H9 (cell line): Measurements from ENCODE around the gene PCNX2. TPM values are rescaled to one million over a fixed set of nuclear protein-coding genes. Genes with fewer than 3 reads are reported as not detected.

Experiments
- DNase-seq: peaks from one replicate; pipeline ENCODE4 v3.0.0-alpha.2; 2017
- H2AFZ ChIP-seq: one replicate; pipeline ENCODE4 v1.6.1; 2013; ENCODE audit warnings: mild to moderate bottlenecking, low read length, control low read depth, moderate library complexity
- H2AK5ac ChIP-seq: 2 replicates; pipeline ENCODE4 v1.6.1; 2013; ENCODE audit warnings: low read length, control low read depth, mixed read lengths; ENCODE audit not compliant: insufficient read length
- H2BK120ac ChIP-seq: one replicate; pipeline ENCODE4 v1.6.1; 2013; ENCODE audit warnings: low read depth, mild to moderate bottlenecking, low read length, control low read depth, inconsistent platforms; ENCODE audit not compliant: poor library complexity, severe bottlenecking
- H2BK12ac ChIP-seq: 2 replicates; pipeline ENCODE4 v1.6.1; 2013; ENCODE audit warnings: low read length, control low read depth, mixed read lengths, low read depth; ENCODE audit not compliant: insufficient read length
- H2BK15ac ChIP-seq: 2 replicates; pipeline ENCODE4 v1.6.1; 2013; ENCODE audit warnings: low read depth, low read length, control low read depth
- H2BK20ac ChIP-seq: one replicate; pipeline ENCODE4 v1.6.1; 2013; ENCODE audit warnings: low read depth, mild to moderate bottlenecking, low read length, control low read depth, inconsistent platforms; ENCODE audit not compliant: poor library complexity, severe bottlenecking
- H2BK5ac ChIP-seq: 2 replicates; pipeline ENCODE4 v1.6.1; 2013; ENCODE audit warnings: low read length, control low read depth, mixed read lengths; ENCODE audit not compliant: insufficient read length
- H3K14ac ChIP-seq: 2 replicates; pipeline ENCODE4 v1.6.1; 2013; ENCODE audit warnings: low read length, control low read depth; ENCODE audit not compliant: insufficient read depth
- H3K18ac ChIP-seq: 2 replicates; pipeline ENCODE4 v1.6.1; 2013; ENCODE audit warnings: low read depth, mild to moderate bottlenecking, mixed read lengths, low read length, control low read depth; ENCODE audit not compliant: insufficient read length
- H3K23ac ChIP-seq: 2 replicates; pipeline ENCODE4 v1.6.1; 2013; ENCODE audit warnings: low read length, control low read depth, mixed read lengths, low read depth; ENCODE audit not compliant: insufficient read length
- H3K23me2 ChIP-seq: 2 replicates; pipeline ENCODE4 v1.6.1; 2013; ENCODE audit warnings: low read depth, mild to moderate bottlenecking, mixed read lengths, low read length, control low read depth; ENCODE audit not compliant: insufficient read length, poor library complexity, severe bottlenecking
- H3K27ac ChIP-seq: 2 replicates; pipeline ENCODE4 v1.5.1; 2013; ENCODE audit warnings: low read length, control low read depth, mixed read lengths, low read depth; ENCODE audit not compliant: insufficient read length
- H3K27me3 ChIP-seq: 2 replicates; pipeline ENCODE4 v1.6.1; 2013; ENCODE audit warnings: low read length, control low read depth, inconsistent platforms; ENCODE audit not compliant: insufficient read depth
- H3K4ac ChIP-seq: 2 replicates; pipeline ENCODE4 v1.6.1; 2013; ENCODE audit warnings: low read depth, mild to moderate bottlenecking, control low read depth, inconsistent platforms, low read length, moderate library complexity
- H3K4me1 ChIP-seq: 2 replicates; pipeline ENCODE4 v1.6.1; 2013; ENCODE audit warnings: low read length, control low read depth, inconsistent platforms; ENCODE audit not compliant: insufficient read depth
- H3K4me2 ChIP-seq: 2 replicates; pipeline ENCODE4 v1.6.1; 2013; ENCODE audit warnings: low read length, control low read depth, mixed read lengths; ENCODE audit not compliant: insufficient read length, insufficient read depth
- H3K56ac ChIP-seq: 2 replicates; pipeline ENCODE4 v1.6.1; 2013; ENCODE audit warnings: low read depth, mild to moderate bottlenecking, mixed read lengths, low read length, control low read depth; ENCODE audit not compliant: insufficient read length
- H3K79me1 ChIP-seq: 2 replicates; pipeline ENCODE4 v1.6.1; 2013; ENCODE audit warnings: low read depth, mild to moderate bottlenecking, moderate library complexity, low read length, control low read depth, inconsistent platforms; ENCODE audit not compliant: insufficient read depth, poor library complexity, severe bottlenecking
- H3K79me2 ChIP-seq: 2 replicates; pipeline ENCODE4 v1.6.1; 2013; ENCODE audit warnings: low read length, control low read depth, inconsistent platforms; ENCODE audit not compliant: insufficient read depth
- H3K9ac ChIP-seq: 2 replicates; pipeline ENCODE4 v1.6.1; 2013; ENCODE audit warnings: low read length, control low read depth, mixed read lengths; ENCODE audit not compliant: insufficient read length; ENCODE audit errors: extremely low read depth
- H3K9me3 ChIP-seq: one replicate; pipeline ENCODE4 v1.6.1; 2013; ENCODE audit warnings: low read depth, low read length, inconsistent platforms; ENCODE audit not compliant: control insufficient read depth
- H3T11ph ChIP-seq: one replicate; pipeline ENCODE4 v1.6.1; 2013; ENCODE audit warnings: mild to moderate bottlenecking, low read length, control low read depth, inconsistent platforms
- H4K20me1 ChIP-seq: one replicate; pipeline ENCODE4 v1.6.1; 2013; ENCODE audit not compliant: control insufficient read depth, insufficient read length, insufficient read depth
- H4K5ac ChIP-seq: 2 replicates; pipeline ENCODE4 v1.6.1; 2013; ENCODE audit warnings: low read depth, mild to moderate bottlenecking, mixed read lengths, low read length, control low read depth; ENCODE audit not compliant: insufficient read length
- H4K8ac ChIP-seq: replicated peaks from 2 replicates; pipeline ENCODE4 v1.6.1; 2013; ENCODE audit warnings: low read length, control low read depth, mixed read lengths, low read depth; ENCODE audit not compliant: insufficient read length
- H4K91ac ChIP-seq: 2 replicates; pipeline ENCODE4 v1.6.1; 2013; ENCODE audit warnings: low read depth, mild to moderate bottlenecking, moderate library complexity, mixed read lengths, low read length, control low read depth; ENCODE audit not compliant: insufficient read length
- H3K27ac Mint-ChIP-seq, 3 experiments: 2 replicates in 2 of 3; 3 replicates in 1 of 3; pipeline ENCODE4 v1.8.0; 2020 to 2021; ENCODE audit warnings: mixed read lengths in 3 of 3, mild to moderate bottlenecking in 1 of 3, moderate library complexity in 1 of 3
- H3K27me3 Mint-ChIP-seq: 2 replicates; pipeline ENCODE4 v1.8.0; 2021; ENCODE audit warnings: low read depth, mild to moderate bottlenecking, moderate library complexity, mixed read lengths
- H3K36me3 Mint-ChIP-seq, 3 experiments: 2 replicates in 2 of 3; 3 replicates in 1 of 3; pipeline ENCODE4 v1.8.0; 2020 to 2021; ENCODE audit warnings: low read depth in 3 of 3, mixed read lengths in 3 of 3; ENCODE audit not compliant: insufficient read depth in 1 of 3
- H3K4me1 Mint-ChIP-seq, 2 experiments: 2 replicates each; pipeline ENCODE4 v1.8.0; 2020; ENCODE audit warnings: mixed read lengths in 2 of 2
- H3K4me3 Mint-ChIP-seq, 2 experiments: 2 replicates in 1 of 2; 3 replicates in 1 of 2; pipeline ENCODE4 v1.8.0; 2020 to 2021; ENCODE audit warnings: mild to moderate bottlenecking in 2 of 2, mixed read lengths in 2 of 2, moderate library complexity in 1 of 2
- H3K9me3 Mint-ChIP-seq, 2 experiments: 2 replicates in 1 of 2; 3 replicates in 1 of 2; pipeline ENCODE4 v1.8.0; 2020; ENCODE audit warnings: mild to moderate bottlenecking in 2 of 2, mixed read lengths in 2 of 2, moderate library complexity in 1 of 2
- CTCF ChIP-seq: fragments of 200-600 bp; sonication (generic); conservative IDR thresholded peaks from 3 replicates; pipeline ENCODE4 v1.8.0; 2021; ENCODE audit warnings: antibody characterized with exemption, mild to moderate bottlenecking
- WGBS: extraction: QIAGEN DNeasy Blood & Tissue Kit; methylation state at CpG from one replicate; pipeline ENCODE4 v1.1.7; 2013; ENCODE audit warnings: missing lambda C conversion rate, low lambda C conversion rate, mixed read lengths; ENCODE audit not compliant: insufficient read length; ENCODE audit errors: extremely low coverage; 5-methylcytosine and 5-hydroxymethylcytosine counted together
- total RNA-seq: library from RNA; stranded (reverse); gene quantifications from 2 replicates; pipeline ENCODE4 v1.2.1, GENCODE V29; 2021

Gene PCNX2
- total RNA-seq, 1 experiment from 2014 or later = 45.1 TPM

GRCh38 chr1:233060461-233060994 lies 235.0 kb downstream of the PCNX2 start:
- Histone ChIP-seq H3K4me1 (no peaks in the 10 kb centered on the region), H2AFZ (no peak overlapping the region), H3K27ac (no peak overlapping the region), H3K14ac (no peak overlapping the region), H3K79me2 (no peaks in the 10 kb centered on the region), H4K8ac (no peak overlapping the region), H3K4me2 (no peak overlapping the region), H2BK15ac (no peak overlapping the region), H3K9me3 (no peaks in the 10 kb centered on the region), H2BK5ac (no peak overlapping the region), H2BK120ac (no peak overlapping the region), H3K18ac (no peak overlapping the region), H3K56ac (no peak overlapping the region), H3K27me3 (no peaks in the 10 kb centered on the region), H2BK12ac (no peak overlapping the region), H2AK5ac (no peak overlapping the region), H3K79me1 (no peaks in the 10 kb centered on the region), H4K20me1 (no peaks in the 10 kb centered on the region), H3K23ac (no peak overlapping the region), H2BK20ac (no peak overlapping the region), H3K4ac (no peak overlapping the region), H4K91ac (no peak overlapping the region), H4K5ac (no peak overlapping the region), H3K23me2 (no peaks in the 10 kb centered on the region), H3T11ph (no peak overlapping the region), H3K9ac (no peak overlapping the region)
- no peak for DNase-seq
- Mint-ChIP-seq H3K4me1 (peaks cover 5 to 8% of the 10 kb centered on the region in 2 experiments; a peak in 3 of 4 replicates), H3K27me3 (no peaks in the 10 kb centered on the region), H3K9me3 (no peaks in the 10 kb centered on the region), H3K36me3 (peaks cover 0 to 5% (median 0%) of the 10 kb centered on the region in 3 experiments; a peak in 2 of 7 replicates), H3K27ac (peak overlapping the region in 1 of 3 experiments; percentile 90; a peak in 1 of 7 replicates), H3K4me3 (no peak overlapping the region)
- no peak for TF ChIP-seq CTCF
- WGBS = no CpG with 5 or more reads among the region's 3 CpGs
